SH-SY5Y (cell line): ENCODE measurements around the gene SRRM3.

Source experiments
- GATA2 ChIP-seq: IDR thresholded peaks from 2 replicates; pipeline ENCODE4 v1.6.1; 2011; ENCODE audit warnings: mild to moderate bottlenecking, low read depth, low read length
- GATA3 ChIP-seq: IDR thresholded peaks from 2 replicates; pipeline ENCODE4 v1.6.1; 2011; ENCODE audit warnings: low read depth, mild to moderate bottlenecking, low read length, moderate library complexity

GRCh38 chr7:76259124-76260093 lies 57.7 kb downstream of the SRRM3 start:
- TF ChIP-seq GATA2 (no peak), GATA3 (no peak)
